Astrocyte (in vitro differentiated cells and primary cell): Measurements from ENCODE around the gene UBL3. TPM values are rescaled to one million over a fixed set of nuclear protein-coding genes. Genes with fewer than 3 reads are reported as not detected.

Experiments
- DNase-seq: peaks from one replicate; pipeline ENCODE4 v3.0.0-alpha.2; 2010; ENCODE audit warnings: low read depth
- FAIRE-seq: peaks from 2 replicates; lab custom pipeline; 2011; peaks lifted over from hg19 to GRCh38; lab: Jason Lieb, UNC
- H2AFZ ChIP-seq: 2 replicates; pipeline ENCODE4 v1.6.0; 2012; ENCODE audit warnings: low read depth, low read length, inconsistent platforms
- H3K27ac ChIP-seq: 2 replicates; pipeline ENCODE4 v1.5.1; 2011; ENCODE audit warnings: low read depth, low read length, inconsistent platforms
- H3K27me3 ChIP-seq: 2 replicates; pipeline ENCODE4 v1.6.0; 2011; ENCODE audit warnings: low read length, inconsistent platforms; ENCODE audit not compliant: insufficient read depth
- H3K36me3 ChIP-seq: 2 replicates; pipeline ENCODE4 v1.5.1; 2011; ENCODE audit warnings: low read length, inconsistent platforms; ENCODE audit not compliant: insufficient read depth
- H3K4me1 ChIP-seq: 2 replicates; pipeline ENCODE4 v1.5.1; 2011; ENCODE audit warnings: low read length, inconsistent platforms; ENCODE audit not compliant: insufficient read depth
- H3K4me2 ChIP-seq: 2 replicates; pipeline ENCODE4 v1.6.0; 2012; ENCODE audit warnings: low read length, inconsistent platforms
- H3K4me3 ChIP-seq: 2 replicates; pipeline ENCODE4 v1.5.1; 2011; ENCODE audit warnings: low read depth, mild to moderate bottlenecking, low read length, inconsistent platforms; ENCODE audit not compliant: insufficient read depth
- H3K79me2 ChIP-seq: 2 replicates; pipeline ENCODE4 v1.6.0; 2012; ENCODE audit warnings: mild to moderate bottlenecking, low read length, inconsistent platforms; ENCODE audit not compliant: insufficient read depth
- H3K9ac ChIP-seq: 2 replicates; pipeline ENCODE4 v1.6.0; 2012; ENCODE audit warnings: mild to moderate bottlenecking, low read length, inconsistent platforms
- H3K9me3 ChIP-seq: 2 replicates; pipeline ENCODE4 v1.5.1; 2012; ENCODE audit warnings: low read depth, mild to moderate bottlenecking, low read length, inconsistent platforms; ENCODE audit not compliant: insufficient read depth
- H4K20me1 ChIP-seq: 2 replicates; pipeline ENCODE4 v1.6.0; 2012; ENCODE audit warnings: low read length, inconsistent platforms; ENCODE audit not compliant: insufficient read depth
- H3K27ac Mint-ChIP-seq: one replicate; pipeline ENCODE4 v1.8.0; 2021; ENCODE audit warnings: mild to moderate bottlenecking, mixed read lengths; ENCODE audit not compliant: unreplicated experiment
- H3K27me3 Mint-ChIP-seq: one replicate; pipeline ENCODE4 v1.8.0; 2021; ENCODE audit warnings: low read depth, mixed read lengths; ENCODE audit not compliant: unreplicated experiment
- H3K36me3 Mint-ChIP-seq: one replicate; pipeline ENCODE4 v1.8.0; 2021; ENCODE audit warnings: low read depth, mixed read lengths; ENCODE audit not compliant: unreplicated experiment
- H3K4me1 Mint-ChIP-seq: one replicate; pipeline ENCODE4 v1.8.0; 2021; ENCODE audit warnings: low read depth, mixed read lengths; ENCODE audit not compliant: unreplicated experiment
- H3K4me3 Mint-ChIP-seq: one replicate; pipeline ENCODE4 v1.8.0; 2021; ENCODE audit warnings: mild to moderate bottlenecking, moderate library complexity, mixed read lengths; ENCODE audit not compliant: unreplicated experiment
- H3K9me3 Mint-ChIP-seq: one replicate; pipeline ENCODE4 v1.8.0; 2021; ENCODE audit warnings: mild to moderate bottlenecking, mixed read lengths; ENCODE audit not compliant: unreplicated experiment
- EZH2 ChIP-seq: IDR thresholded peaks from 2 replicates; pipeline ENCODE4 v1.6.1; 2012; ENCODE audit warnings: mild to moderate bottlenecking, low read length, inconsistent platforms; ENCODE audit not compliant: insufficient read depth
- total RNA-seq: library from RNA; stranded (reverse); gene quantifications from 2 replicates; pipeline ENCODE4 v1.2.1, GENCODE V29; 2021
- TF ChIP-seq, protein P1 (sequence below): IDR thresholded peaks from 2 replicates; pipeline ENCODE4 v1.5.1; 2011; ENCODE audit warnings: low read depth, mild to moderate bottlenecking, inconsistent platforms, low read length, moderate library complexity; ENCODE audit not compliant: insufficient read depth

UBL3 gene
- total RNA-seq, 1 donor from 2014 or later: 48.5 TPM

DNA sequence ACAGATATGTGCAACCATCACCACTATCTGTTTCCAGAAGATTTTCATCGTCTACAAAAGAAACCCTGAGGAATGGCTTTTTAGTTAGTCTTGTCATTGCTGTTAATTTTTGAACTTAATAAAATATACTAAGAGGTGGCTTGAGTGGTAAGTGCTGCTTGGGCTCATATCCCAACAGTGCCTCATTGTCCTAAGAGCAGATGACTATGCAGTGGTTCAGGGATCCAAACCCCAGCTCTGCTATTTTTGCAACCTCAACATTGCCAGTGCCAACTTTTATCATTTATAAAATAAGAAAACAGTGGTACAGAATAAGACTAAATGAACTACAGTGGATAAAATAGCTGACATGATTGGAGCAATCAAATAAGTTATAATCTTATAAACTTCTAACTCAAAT, 131.7 kb downstream of the UBL3 start:
- H3K9ac ChIP-seq: no peak overlapping the region
- Mint-ChIP-seq H3K9me3 (no peaks in the 10 kb centered on the region), H3K27me3 (peaks cover 8% of the 10 kb centered on the region), H3K36me3 (no peaks in the 10 kb centered on the region), H3K4me1 (peaks cover 9% of the 10 kb centered on the region), H3K4me3 (no peak overlapping the region), H3K27ac (no peak overlapping the region)
- no peak for FAIRE-seq
- H3K4me2 ChIP-seq: no peak overlapping the region
- no peak overlapping the region for H3K27ac ChIP-seq
- no peaks in the 10 kb centered on the region for H4K20me1 ChIP-seq
- peaks cover 10% of the 10 kb centered on the region for H3K27me3 ChIP-seq
- H3K4me3 ChIP-seq: no peak overlapping the region
- no peak overlapping the region for H2AFZ ChIP-seq
- peaks cover 3% of the 10 kb centered on the region for H3K9me3 ChIP-seq
- H3K36me3 ChIP-seq: no peaks in the 10 kb centered on the region
- TF ChIP-seq EZH2: no peak
- TF ChIP-seq, protein P1, sequence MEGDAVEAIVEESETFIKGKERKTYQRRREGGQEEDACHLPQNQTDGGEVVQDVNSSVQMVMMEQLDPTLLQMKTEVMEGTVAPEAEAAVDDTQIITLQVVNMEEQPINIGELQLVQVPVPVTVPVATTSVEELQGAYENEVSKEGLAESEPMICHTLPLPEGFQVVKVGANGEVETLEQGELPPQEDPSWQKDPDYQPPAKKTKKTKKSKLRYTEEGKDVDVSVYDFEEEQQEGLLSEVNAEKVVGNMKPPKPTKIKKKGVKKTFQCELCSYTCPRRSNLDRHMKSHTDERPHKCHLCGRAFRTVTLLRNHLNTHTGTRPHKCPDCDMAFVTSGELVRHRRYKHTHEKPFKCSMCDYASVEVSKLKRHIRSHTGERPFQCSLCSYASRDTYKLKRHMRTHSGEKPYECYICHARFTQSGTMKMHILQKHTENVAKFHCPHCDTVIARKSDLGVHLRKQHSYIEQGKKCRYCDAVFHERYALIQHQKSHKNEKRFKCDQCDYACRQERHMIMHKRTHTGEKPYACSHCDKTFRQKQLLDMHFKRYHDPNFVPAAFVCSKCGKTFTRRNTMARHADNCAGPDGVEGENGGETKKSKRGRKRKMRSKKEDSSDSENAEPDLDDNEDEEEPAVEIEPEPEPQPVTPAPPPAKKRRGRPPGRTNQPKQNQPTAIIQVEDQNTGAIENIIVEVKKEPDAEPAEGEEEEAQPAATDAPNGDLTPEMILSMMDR: no peak
- no peaks in the 10 kb centered on the region for H3K4me1 ChIP-seq
- DNase-seq: no peak
- no peaks in the 10 kb centered on the region for H3K79me2 ChIP-seq

DNA sequence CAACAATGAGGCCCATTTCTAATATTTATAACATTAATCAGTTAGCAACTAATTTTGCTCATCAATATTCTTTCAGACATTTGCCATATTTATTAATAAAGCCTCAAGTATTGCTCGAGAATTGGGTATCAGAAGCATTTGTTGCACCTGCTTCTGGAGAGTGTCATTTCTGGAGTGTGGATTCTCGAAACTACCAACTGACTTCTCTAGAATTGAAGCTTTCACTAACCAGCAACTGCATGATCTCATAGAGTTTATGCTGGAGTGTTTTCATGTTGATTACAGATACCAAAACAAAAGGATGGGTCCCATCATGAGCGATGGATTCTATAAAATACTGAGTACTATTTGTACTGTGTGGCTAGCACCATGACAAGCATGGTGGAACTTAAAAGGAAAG, 133.9 kb downstream of the UBL3 start:
- H3K4me3 Mint-ChIP-seq: no peak overlapping the region
- H3K27me3 Mint-ChIP-seq: peaks cover 15% of the 10 kb centered on the region
- Histone ChIP-seq H3K4me3 (no peak overlapping the region), H3K79me2 (no peaks in the 10 kb centered on the region), H3K9me3 (peaks cover 3% of the 10 kb centered on the region), H3K27me3 (peaks cover 10% of the 10 kb centered on the region), H3K4me2 (no peak overlapping the region), H2AFZ (no peak overlapping the region), H3K36me3 (no peaks in the 10 kb centered on the region), H3K27ac (no peak overlapping the region), H4K20me1 (no peaks in the 10 kb centered on the region), H3K9ac (no peak overlapping the region), H3K4me1 (no peaks in the 10 kb centered on the region)
- TF ChIP-seq, protein P1: no peak
- no peak for TF ChIP-seq EZH2
- no peaks in the 10 kb centered on the region for H3K9me3 Mint-ChIP-seq
- no peak overlapping the region for H3K27ac Mint-ChIP-seq
- H3K4me1 Mint-ChIP-seq: peaks cover 6% of the 10 kb centered on the region
- no peak for DNase-seq
- no peaks in the 10 kb centered on the region for H3K36me3 Mint-ChIP-seq
- no peak for FAIRE-seq
